Measurements from ENCODE around the gene NFIX.

The NFIX gene

GRCh38 chr19:13051557-13052165 lies 56.4 kb downstream of the NFIX start:
- H3K27ac ChIP-seq = peak overlapping the region; percentile 68
- TF ChIP-seq ZFX (IDR thresholded peaks at IDR 0.05) (no peak), CTCF (conservative IDR thresholded peaks at IDR 0.05) (no peak)

GRCh38 chr19:13052447-13053175 lies 57.3 kb downstream of the NFIX start:
- TF ChIP-seq CTCF (conservative IDR thresholded peaks at IDR 0.05) = no peak
- no peak for TF ChIP-seq ZFX (IDR thresholded peaks at IDR 0.05)
- H3K27ac ChIP-seq = peak overlapping the region; percentile 68

GRCh38 chr19:13053238-13053637 lies 58.0 kb downstream of the NFIX start:
- peak overlapping the region; percentile 68 for H3K27ac ChIP-seq
- TF ChIP-seq ZFX (IDR thresholded peaks at IDR 0.05) (no peak), CTCF (conservative IDR thresholded peaks at IDR 0.05) (no peak)

- H3K27ac ChIP-seq = peak overlapping the region; percentile 68
- TF ChIP-seq ZFX (IDR thresholded peaks at IDR 0.05) (no peak), CTCF (conservative IDR thresholded peaks at IDR 0.05) (no peak)
Observed at GRCh38 chr19:13053761-13054625, 58.7 kb downstream of the NFIX start.

GRCh38 chr19:13054626-13055212 lies 59.4 kb downstream of the NFIX start:
- peak overlapping the region; percentile 68 for H3K27ac ChIP-seq
- no peak for TF ChIP-seq ZFX (IDR thresholded peaks at IDR 0.05)
- no peak for TF ChIP-seq CTCF (conservative IDR thresholded peaks at IDR 0.05)

- TF ChIP-seq ZFX (IDR thresholded peaks at IDR 0.05) = no peak
- TF ChIP-seq CTCF (conservative IDR thresholded peaks at IDR 0.05) = no peak
- H3K27ac ChIP-seq = peak overlapping the region; percentile 68
Observed at GRCh38 chr19:13055213-13056051, 60.2 kb downstream of the NFIX start.

All from C4-2B (cell line).